Colonic mucosa (tissue), 4 donors: Measurements from ENCODE around the gene SPC24. TPM values are rescaled to one million over a fixed set of nuclear protein-coding genes. Genes with fewer than 3 reads are reported as not detected.

Experiments
- DNase-seq: peaks from one replicate; pipeline ENCODE4 v3.0.0-alpha.2; 2020
- H3K27ac ChIP-seq: fragments of 200-600 bp; one replicate; pipeline ENCODE4 v1.8.0; 2021
- H3K27me3 ChIP-seq: fragments of 200-600 bp; one replicate; pipeline ENCODE4 v1.8.0; 2021
- H3K36me3 ChIP-seq: fragments of 200-600 bp; one replicate; pipeline ENCODE4 v1.8.0; 2021
- H3K4me1 ChIP-seq: fragments of 200-600 bp; one replicate; pipeline ENCODE4 v1.8.0; 2021; ENCODE audit warnings: mild to moderate bottlenecking
- H3K4me3 ChIP-seq: fragments of 200-600 bp; one replicate; pipeline ENCODE4 v1.8.0; 2021
- H3K9ac ChIP-seq, 2 donors: one replicate each; pipeline ENCODE4 v1.7.0; 2013; ENCODE audit warnings: control low read depth in 2 of 2, low read depth in 2 of 2, low read length in 2 of 2
- H3K9me3 ChIP-seq: fragments of 200-600 bp; one replicate; pipeline ENCODE4 v1.8.0; 2021
- CTCF ChIP-seq: fragments of 200-600 bp; IDR thresholded peaks from one replicate; pipeline ENCODE4 v1.8.0; 2022; ENCODE audit warnings: antibody characterized with exemption, mild to moderate bottlenecking
- intact Hi-C: fragments of 100-400 bp; cut with DNase I; formaldehyde crosslinking; loops from one replicate; pipeline ENCODE4 v1.14.1; 2022
- total RNA-seq, 2 donors: library from RNA; stranded (reverse); fragmentation: NEBNext Ultra II Directional in 1 of 2; extraction: Animal tissue kit (Norgen Biotek cat#: 25700) in 1 of 2; gene quantifications; one replicate each; pipeline ENCODE4 v1.2.1, GENCODE V29; 2021
- donor health status: healthy.
- donor health status: DM: no; HTN: no; CAD: no.
- donor health status: DM: no; HTN: no; CAD: no.

Gene SPC24
- total RNA-seq, 2 donors from 2014 or later, result 9.4 to 47.6 TPM

GRCh38 chr19:11138601-11139300, 16.8 kb downstream of the SPC24 start:
- H3K4me3 ChIP-seq, result no peak overlapping the region

GRCh38 chr19:11137542-11138384, 17.8 kb downstream of the SPC24 start:
- Histone ChIP-seq H3K27me3 (no peaks in the 10 kb centered on the region), H3K9me3 (no peaks in the 10 kb centered on the region), H3K4me3 (peak overlapping the region; percentile 10), H3K27ac (peak overlapping the region; percentile 68), H3K9ac (peak overlapping the region in 1 of 2 donors; percentile 60), H3K36me3 (no peaks in the 10 kb centered on the region), H3K4me1 (peaks cover 9% of the 10 kb centered on the region)
- intact Hi-C loops, result loop anchor here (1.0 kb wide), 1 partner anchor 67 kb away; no protein-coding TSS in a partner anchor
- TF ChIP-seq CTCF, result peak; percentile 72
- peak; percentile 80 for DNase-seq

More at GRCh38 chr19:11138601-11139300, 16.8 kb downstream of the SPC24 start:
- DNase-seq, result peak; percentile 60
- Histone ChIP-seq H3K9ac (peak overlapping the region; percentile 16 to 22), H3K4me1 (peaks cover 9% of the 10 kb centered on the region), H3K36me3 (no peaks in the 10 kb centered on the region), H3K27ac (peak overlapping the region; percentile 68), H3K27me3 (no peaks in the 10 kb centered on the region), H3K9me3 (no peaks in the 10 kb centered on the region)
- intact Hi-C loops, result no loop called here
- no peak for TF ChIP-seq CTCF

- DNase-seq, result no peak
- H3K27ac ChIP-seq, result no peak overlapping the region
- no peak for TF ChIP-seq CTCF
- H3K9me3 ChIP-seq, result no peaks in the 10 kb centered on the region
- no peaks in the 10 kb centered on the region for H3K27me3 ChIP-seq
- H3K36me3 ChIP-seq, result peaks cover 6% of the 10 kb centered on the region
- H3K4me1 ChIP-seq, result peaks cover 9% of the 10 kb centered on the region
- intact Hi-C loops, result loop anchor here (1.0 kb wide), 1 partner anchor 68 kb away; no protein-coding TSS in a partner anchor
- no peak overlapping the region for H3K9ac ChIP-seq
- H3K4me3 ChIP-seq, result no peak overlapping the region
Measured at GRCh38 chr19:11136400-11137101, 19.0 kb downstream of the SPC24 start.

- H3K4me3 ChIP-seq, result no peak overlapping the region
- no peaks in the 10 kb centered on the region for H3K4me1 ChIP-seq
- no peak overlapping the region for H3K9ac ChIP-seq
- no peaks in the 10 kb centered on the region for H3K9me3 ChIP-seq
- no peak for DNase-seq
- intact Hi-C loops, result no loop called here
- no peaks in the 10 kb centered on the region for H3K27me3 ChIP-seq
- no peak for TF ChIP-seq CTCF
- H3K36me3 ChIP-seq, result peaks cover 50% of the 10 kb centered on the region
- H3K27ac ChIP-seq, result no peak overlapping the region
Measured at GRCh38 chr19:11131471-11131870, 24.1 kb downstream of the SPC24 start.

GRCh38 chr19:11130824-11131455, 24.6 kb downstream of the SPC24 start:
- intact Hi-C loops, result no loop called here
- TF ChIP-seq CTCF, result peak; percentile 68
- no peak overlapping the region for H3K9ac ChIP-seq

More at GRCh38 chr19:11130824-11131455, 24.6 kb downstream of the SPC24 start:
- Histone ChIP-seq H3K27me3 (no peaks in the 10 kb centered on the region), H3K36me3 (peaks cover 51% of the 10 kb centered on the region), H3K9me3 (no peaks in the 10 kb centered on the region), H3K27ac (peak overlapping the region; percentile 6), H3K4me1 (no peaks in the 10 kb centered on the region), H3K4me3 (no peak overlapping the region)
- peak; percentile 84 for DNase-seq
